ENCODE measurements around the gene LGALS7B. TPM values are rescaled to one million over a fixed set of nuclear protein-coding genes. Genes with fewer than 3 reads are reported as not detected.
"Not testable (repeated sequence)": the region's sequence is repeated elsewhere in the genome, so short reads cannot be mapped to it uniquely, and the experiment has no call there.

Gene LGALS7B
- not detected for total RNA-seq
- long read RNA-seq: 0 reads

DNA sequence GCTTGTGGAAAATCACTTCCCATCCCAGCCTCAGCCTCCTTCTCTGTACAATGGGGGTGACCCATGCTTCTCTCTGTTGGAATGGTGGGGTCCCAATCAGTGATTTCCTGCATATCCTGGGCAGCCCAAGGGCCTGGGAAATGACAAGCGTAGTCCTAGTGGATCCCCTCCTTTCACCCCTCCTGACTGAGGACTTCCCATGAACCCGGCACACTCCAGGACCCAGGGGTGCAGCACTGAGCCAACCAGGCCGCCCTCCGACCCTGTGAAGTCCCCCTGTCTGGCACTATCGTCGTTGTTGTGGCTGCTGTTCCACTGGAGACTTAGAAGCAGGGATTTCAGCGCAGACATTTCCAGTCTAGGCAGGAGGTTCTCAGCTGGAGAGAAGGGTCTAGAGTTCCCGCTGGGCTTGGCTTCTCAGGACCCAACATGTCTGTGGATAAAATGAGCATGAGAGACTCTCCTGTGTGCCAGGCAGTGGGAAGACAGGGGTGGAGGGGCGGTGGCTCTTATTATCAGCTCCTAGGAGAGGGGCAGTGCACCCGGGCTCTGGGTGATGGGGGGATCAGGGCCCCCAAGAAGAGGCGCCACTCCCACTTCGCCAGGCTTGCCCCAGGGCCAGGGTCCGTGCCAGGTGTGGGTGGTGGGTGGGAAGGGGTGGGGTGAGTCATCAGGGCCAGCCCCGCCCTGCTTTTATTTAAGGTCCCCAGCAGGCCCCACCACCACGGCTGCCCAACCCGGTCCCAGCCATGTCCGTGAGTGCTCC lies at the start of gene LGALS7B:
TSS of gene LGALS7B (plus strand) at position 723 of the 766 bp plus-strand sequence. CDS start at position 750, 27 bp downstream.
- no peak for DNase-seq (ENCODE audit: low spot score)
- intact Hi-C loops (cut with DNase I): no loop called here

GRCh38 chr19:38739440-38740256 lies 49.4 kb upstream of the LGALS7B start:
- intact Hi-C loops (cut with DNase I): no loop called here
- peak; percentile 65 for DNase-seq (ENCODE audit: low spot score)

DNA sequence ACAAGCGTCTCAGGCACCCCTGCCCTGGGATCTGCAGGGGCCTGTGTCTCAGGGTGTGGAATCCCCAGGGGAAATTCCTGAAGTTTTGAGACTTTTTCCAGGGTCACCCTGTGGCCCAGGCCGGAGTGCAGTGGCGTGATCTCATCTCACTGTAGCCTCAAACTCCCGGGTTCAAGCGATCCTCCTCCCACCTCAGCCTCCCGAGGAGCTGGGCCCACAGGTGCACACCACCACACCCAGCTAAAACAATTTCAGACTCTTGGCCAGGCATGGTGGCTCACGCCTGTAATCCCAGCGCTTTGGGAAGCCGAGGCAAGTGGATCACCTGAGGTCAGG lies 48.8 kb upstream of the LGALS7B start:
- intact Hi-C loops (cut with DNase I): no loop called here
- DNase-seq (ENCODE audit: low spot score): peak; percentile 20

DNA sequence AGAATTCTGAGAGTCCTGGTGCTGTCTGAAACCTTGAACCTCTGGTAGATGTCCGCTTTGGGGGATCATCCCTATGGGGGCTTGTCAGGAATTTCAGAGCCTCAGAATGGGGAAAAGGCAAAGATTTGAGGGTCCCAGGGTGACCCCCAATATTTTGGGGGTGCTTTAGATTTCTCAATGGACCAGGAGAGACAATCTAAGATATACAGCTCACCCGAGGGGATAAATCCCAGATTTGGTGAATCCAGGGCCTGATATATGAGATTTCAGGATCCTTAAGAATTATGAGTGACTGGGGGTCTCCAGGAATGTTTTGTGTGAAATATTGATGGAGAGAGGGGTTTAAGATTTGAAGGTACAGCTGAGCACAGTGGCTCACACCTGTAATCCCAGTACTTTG lies 48.1 kb upstream of the LGALS7B start:
- intact Hi-C loops (cut with DNase I): no loop called here
- no peak for DNase-seq (ENCODE audit: low spot score)

DNA sequence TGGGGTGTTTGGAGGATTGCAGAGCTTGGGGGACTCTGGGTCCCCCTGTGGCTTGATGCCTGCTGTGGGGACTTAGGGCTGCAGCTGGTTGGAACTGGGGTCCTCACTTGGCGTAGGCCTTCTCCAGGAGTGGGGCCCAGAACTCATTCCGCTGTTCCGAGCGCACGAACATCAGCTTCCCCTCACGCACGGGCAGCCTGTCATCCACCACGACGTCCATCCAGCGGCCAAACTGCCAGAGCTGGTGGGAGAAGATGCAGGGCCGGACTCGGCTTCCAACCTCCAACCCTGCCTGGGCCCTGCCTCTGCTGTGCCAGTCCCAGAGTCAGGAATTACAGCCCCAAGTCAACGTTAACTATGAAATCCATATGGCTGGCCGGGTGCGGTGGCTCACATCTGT lies 47.3 kb upstream of the LGALS7B start:
- DNase-seq (ENCODE audit: low spot score): no peak
- intact Hi-C loops (cut with DNase I): no loop called here

DNA sequence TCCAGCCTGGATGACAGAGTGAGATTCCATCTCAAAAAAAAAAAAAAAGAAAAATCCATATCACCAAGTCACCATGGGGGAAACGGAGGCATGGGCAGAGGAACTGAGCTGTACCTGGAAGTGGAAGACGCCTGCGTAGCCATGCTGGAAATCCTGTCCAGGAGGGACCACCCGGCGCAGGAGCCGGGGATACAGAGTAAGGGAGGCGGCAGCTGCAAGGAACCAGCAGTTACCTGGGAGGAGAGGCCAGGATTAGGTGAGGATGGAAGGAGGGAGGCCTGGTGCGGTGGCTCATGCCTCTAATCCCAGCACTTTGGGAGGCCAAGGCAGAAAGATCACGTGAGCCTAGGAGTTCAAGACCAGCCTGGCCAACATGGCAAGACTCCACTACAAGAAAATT lies 46.7 kb upstream of the LGALS7B start:
- peak; percentile 64 for DNase-seq (ENCODE audit: low spot score)
- intact Hi-C loops (cut with DNase I): no loop called here

DNA sequence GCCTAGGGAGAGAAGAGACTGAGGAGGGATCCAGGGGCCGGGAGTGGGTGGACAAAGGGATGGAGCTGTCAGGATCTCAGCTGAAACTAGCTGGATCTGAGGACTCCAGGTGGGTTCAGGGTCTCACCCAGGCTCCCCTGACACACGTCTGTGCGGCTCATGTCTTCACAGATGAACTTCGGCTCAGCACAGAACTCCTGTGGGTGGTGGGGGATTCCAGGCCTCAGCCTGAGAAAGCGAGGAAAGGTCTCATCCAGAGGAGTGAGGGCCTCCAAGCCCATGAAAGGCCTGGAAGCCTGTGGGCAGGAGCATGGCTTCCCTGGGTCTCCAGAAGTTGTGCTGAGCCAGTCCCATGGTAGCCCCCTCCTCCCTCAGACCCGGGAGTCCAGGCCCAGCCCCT lies 46.1 kb upstream of the LGALS7B start:
- DNase-seq (ENCODE audit: low spot score): no peak

DNA sequence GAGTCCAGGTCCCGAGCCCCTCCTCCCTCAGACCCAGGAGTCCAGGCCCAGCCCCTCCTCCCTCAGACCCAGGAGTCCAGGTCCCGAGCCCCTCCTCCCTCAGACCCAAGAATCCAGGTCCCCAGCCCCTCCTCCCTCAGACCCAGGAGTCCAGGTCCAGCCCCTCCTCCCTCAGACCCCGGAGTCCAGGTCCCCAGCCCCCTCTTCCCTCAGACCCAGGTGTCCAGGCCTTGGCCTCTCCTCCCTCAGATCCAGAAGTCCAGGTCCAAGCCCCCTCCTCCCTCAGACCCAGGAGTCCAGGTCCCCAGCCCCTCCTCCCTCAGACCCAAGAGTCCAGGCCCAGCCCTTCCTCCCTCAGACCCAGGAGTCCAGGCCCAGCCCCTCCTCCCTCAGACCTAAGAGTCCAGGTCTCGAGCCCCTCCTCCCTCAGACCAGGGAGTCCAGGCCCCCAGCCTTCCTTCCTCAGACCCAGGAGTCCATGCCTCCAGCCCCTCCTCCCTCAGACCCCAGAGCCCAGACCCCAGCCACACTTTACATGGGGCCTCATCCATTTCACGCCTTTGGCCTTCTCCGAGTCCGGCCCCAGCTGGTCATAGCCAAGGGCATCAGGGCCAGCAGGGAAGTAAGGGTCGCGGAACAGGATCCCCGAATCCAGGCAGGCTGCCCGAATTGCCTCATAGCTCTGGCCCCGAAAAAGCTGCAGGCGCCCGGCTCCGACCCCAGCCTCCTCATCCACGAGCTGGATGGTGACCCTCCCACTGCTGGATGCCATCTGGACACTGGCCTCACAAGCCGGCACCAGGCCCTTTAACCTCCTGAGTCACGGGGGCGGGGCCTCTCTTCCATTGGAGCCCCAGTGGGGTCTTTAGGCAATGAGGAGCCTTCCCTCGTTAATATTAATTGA lies 45.4 kb upstream of the LGALS7B start:
- no peak for DNase-seq (ENCODE audit: low spot score)
- intact Hi-C loops (cut with DNase I): no loop called here

More for the DNA sequence above, 46.1 kb upstream of the LGALS7B start:
- intact Hi-C loops (cut with DNase I): no loop called here

GRCh38 chr19:38744298-38744681 lies 44.7 kb upstream of the LGALS7B start, which contains the start of gene CAPN12:
Gene CAPN12, minus strand, starts transcription at chr19:38744474. Its CDS starts 309 bp downstream, at chr19:38744165.
- DNase-seq (ENCODE audit: low spot score): peak; percentile 62
- intact Hi-C loops (cut with DNase I): no loop called here

DNA sequence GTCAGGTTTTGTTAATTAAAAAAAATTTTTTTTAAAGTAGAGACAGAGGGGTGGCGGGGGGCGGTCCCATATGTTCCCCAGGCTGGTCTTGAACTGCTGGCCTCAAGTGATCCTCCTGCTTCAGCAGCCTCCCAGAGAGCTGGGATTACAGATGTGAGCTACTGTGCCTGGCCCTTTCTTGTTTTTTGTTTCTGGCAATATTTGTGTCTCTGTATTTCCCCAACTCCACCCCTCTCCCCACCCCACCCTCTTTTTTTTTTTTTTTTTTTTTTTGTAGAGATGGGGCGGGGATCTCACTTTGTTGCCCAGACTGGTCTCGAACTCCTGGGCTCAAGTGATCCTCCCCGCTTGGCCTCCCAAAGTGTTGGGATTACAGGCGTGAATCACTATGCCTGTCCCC lies 44.1 kb upstream of the LGALS7B start:
- peak; percentile 19 for DNase-seq (ENCODE audit: low spot score)
- intact Hi-C loops (cut with DNase I): no loop called here

GRCh38 chr19:38745316-38745715 lies 43.7 kb upstream of the LGALS7B start:
- intact Hi-C loops (cut with DNase I): no loop called here
- peak; percentile 59 for DNase-seq (ENCODE audit: low spot score)

DNA sequence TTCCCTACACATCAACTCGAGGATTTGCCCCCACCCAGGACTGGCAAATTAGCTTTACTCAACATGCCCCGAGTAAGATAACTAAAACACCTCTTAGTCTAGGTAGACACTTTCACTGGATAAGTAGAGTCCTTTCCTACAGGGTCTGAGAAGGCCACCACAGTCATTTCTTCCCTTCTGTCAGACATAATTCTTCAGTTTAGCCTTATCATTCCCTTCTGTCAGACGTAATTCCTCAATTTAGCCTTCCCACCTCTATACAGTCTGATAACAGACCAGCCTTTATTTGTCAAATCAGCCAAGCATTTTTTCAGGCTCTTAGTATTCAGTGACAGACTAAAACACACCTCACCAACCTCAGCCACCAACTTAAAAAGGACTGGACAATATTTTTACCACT lies 35.2 kb upstream of the LGALS7B start:
- DNase-seq (ENCODE audit: low spot score): not testable (repeated sequence)

DNA sequence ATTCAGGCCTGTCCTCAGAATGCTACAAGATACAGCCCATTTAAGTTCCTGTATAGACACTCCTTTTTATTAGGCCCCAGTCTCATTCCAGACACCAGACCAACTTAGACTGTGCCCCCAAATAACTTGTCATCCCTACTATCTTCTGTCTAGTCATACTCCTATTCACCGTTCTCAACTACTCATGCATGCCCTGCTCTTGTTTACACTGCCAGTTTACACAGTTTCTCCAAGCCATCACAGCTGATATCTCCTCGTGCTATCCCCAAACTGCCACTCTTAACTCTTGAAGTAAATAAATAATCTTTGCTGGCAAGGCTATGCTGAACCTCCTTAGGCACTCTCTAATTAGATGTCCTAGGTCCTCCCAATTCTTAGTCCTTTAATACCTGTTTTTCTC lies 34.8 kb upstream of the LGALS7B start:
- intact Hi-C loops (cut with DNase I); DNase-seq (ENCODE audit: low spot score): not testable (repeated sequence)

More for the DNA sequence above, 35.2 kb upstream of the LGALS7B start:
- intact Hi-C loops (cut with DNase I): not testable (repeated sequence)

DNA sequence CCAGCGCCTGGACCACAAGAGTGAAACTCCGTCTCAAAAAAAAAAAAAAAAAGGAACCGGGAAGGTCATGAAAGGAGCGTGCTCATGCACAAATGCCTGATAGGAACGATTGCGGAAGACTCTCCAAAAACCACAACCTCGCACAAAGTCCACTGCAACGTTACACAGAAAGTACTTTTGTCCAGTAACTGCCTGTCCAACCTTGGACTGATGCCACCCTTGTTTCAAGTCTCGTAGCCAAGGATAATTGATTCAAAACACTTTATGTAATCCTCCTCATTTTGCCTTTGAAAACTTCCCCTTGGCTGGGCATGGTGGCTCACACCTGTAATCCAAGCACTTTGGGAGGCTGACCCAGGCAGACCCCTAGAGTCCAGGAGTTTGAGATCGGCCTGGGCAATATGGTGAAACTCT lies 29.4 kb upstream of the LGALS7B start:
- DNase-seq (ENCODE audit: low spot score): no peak
- intact Hi-C loops (cut with DNase I): no loop called here

- DNase-seq (ENCODE audit: low spot score); intact Hi-C loops (cut with DNase I): not testable (repeated sequence)
Measured at GRCh38 chr19:38760805-38761517, 28.0 kb upstream of the LGALS7B start.

- intact Hi-C loops (cut with DNase I): not testable (repeated sequence)
Measured at GRCh38 chr19:38761884-38762389, 27.1 kb upstream of the LGALS7B start.

GRCh38 chr19:38763795-38764220 lies 25.2 kb upstream of the LGALS7B start:
- intact Hi-C loops (cut with DNase I): no loop called here
- no peak for DNase-seq (ENCODE audit: low spot score)

More at GRCh38 chr19:38761884-38762389, 27.1 kb upstream of the LGALS7B start:
- DNase-seq (ENCODE audit: low spot score): not testable (repeated sequence)

DNA sequence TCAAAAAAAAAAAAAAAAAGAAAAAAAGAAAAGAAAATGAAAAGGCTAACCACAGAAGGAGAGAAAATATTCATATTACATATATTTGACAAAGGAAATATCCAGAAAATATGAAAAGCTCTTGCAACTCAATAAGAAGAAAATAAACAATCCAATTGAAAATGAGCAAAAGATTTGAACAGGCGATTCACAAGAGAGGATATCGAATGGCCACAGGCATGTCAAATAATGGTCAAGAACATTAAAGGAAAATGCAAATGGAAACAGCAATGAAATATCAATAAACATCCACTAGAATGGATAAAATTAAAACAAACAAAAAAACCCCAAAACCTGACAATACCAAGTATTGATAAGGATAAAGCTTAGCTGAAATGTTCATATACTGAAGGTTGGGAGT lies 23.8 kb upstream of the LGALS7B start:
- intact Hi-C loops (cut with DNase I): no loop called here
- DNase-seq (ENCODE audit: low spot score): no peak

All from cardiac septum (tissue), 1 donor.